Measurements from ENCODE around the gene FAM118A.
"Not testable (repeated sequence)": the region's sequence is repeated elsewhere in the genome, so short reads cannot be mapped to it uniquely, and the experiment has no call there.

FAM118A gene

DNA sequence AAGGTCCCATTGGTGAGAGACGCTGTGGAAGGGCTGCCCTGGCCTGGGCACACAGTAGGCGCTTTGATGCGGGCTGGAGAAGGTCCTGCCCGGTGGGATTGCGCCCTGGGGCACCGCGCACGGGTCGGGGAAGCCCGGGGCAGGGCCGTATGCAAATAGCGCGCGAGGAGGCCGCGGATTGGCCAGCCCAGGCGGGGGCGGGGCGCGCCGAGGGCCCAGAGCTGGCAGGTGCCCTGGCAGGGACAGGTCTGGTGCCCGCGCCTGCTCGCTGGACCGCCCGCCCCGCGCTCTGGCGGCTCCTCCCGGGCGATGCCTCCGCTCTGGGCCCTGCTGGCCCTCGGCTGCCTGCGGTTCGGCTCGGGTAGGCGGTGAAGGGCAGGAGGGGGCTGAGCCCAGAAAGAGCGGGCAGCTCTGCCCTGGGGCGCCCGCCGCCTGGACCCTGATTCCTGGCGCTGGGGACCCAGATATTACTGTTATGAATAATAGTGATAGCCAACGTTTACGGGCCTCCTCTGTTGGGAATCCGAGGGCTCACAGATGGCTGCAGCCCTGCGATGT lies 24.9 kb upstream of the FAM118A start, which contains the start of gene UPK3A:
Gene UPK3A, plus strand, starts transcription at position 245 of the 558 bp plus-strand sequence. Its CDS starts 65 bp downstream, at position 310.
- peak; percentile 55 for DNase-seq

GRCh38 chr22:45285263-45286058 lies 24.3 kb upstream of the FAM118A start:
- DNase-seq = no peak

GRCh38 chr22:45286854-45287551 lies 22.7 kb upstream of the FAM118A start:
- DNase-seq = no peak

GRCh38 chr22:45290410-45290936 lies 19.3 kb upstream of the FAM118A start:
- DNase-seq = no peak

DNA sequence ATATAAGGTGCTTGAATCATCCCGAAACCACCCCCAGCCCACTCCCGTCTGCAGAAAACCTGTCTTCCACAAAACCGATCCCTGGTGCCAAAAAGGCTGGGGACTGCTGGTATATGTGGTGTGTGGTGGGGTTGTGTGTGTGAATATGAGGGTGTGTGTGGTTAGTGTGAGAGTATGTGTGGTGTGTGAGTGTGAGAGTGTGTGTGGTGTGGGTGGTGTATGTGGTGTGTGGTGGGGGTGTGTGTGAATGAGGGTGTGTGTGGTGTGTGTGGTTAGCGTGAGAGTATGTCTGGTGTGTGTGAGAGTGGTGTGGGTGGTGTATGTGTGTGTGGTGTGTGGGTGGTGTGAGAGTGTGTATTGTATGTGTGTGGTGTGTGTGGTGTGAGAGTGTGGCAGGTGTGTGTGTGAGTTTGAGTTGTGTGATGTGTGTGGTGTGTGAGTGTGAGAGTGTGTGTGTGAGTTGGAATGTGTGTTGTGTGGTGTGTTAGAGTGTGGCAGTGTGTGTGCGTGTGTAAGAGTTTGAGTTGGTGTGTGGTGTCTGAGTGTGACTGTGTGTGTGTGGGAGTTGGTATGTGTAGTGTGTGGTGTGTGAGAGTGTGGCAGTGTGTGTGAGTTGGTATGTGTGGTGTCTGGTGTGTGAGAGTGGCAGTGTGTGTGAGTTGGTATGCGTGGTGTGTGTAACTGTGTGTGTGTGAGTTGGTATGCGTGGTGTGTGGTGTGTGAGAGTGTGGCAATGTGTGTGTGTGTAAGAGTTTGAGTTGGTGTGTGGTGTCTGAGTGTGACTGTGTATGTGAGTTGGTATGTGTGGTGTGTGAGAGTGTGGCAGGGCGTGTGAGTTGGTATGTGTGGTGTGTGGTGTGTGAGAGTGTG lies 18.4 kb upstream of the FAM118A start:
- no peak for DNase-seq

DNA sequence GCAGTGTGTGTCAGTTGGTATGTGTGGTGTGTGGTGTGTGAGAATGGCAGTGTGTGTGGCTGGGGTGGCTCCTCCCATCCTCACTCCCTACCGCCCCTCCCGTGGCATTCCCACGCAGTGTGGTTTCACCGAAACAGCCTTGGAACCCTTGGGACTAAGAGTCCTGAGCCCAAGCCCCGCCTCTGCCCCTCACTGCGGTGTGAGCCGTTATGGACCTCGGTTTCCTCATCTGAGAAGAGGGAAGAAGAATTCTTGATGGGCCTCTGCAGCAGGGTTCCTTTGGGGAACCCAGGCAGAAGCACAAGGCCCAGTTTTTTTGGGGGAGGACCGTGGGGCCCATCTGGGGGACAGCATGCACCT lies 17.8 kb upstream of the FAM118A start:
- no peak for DNase-seq

DNA sequence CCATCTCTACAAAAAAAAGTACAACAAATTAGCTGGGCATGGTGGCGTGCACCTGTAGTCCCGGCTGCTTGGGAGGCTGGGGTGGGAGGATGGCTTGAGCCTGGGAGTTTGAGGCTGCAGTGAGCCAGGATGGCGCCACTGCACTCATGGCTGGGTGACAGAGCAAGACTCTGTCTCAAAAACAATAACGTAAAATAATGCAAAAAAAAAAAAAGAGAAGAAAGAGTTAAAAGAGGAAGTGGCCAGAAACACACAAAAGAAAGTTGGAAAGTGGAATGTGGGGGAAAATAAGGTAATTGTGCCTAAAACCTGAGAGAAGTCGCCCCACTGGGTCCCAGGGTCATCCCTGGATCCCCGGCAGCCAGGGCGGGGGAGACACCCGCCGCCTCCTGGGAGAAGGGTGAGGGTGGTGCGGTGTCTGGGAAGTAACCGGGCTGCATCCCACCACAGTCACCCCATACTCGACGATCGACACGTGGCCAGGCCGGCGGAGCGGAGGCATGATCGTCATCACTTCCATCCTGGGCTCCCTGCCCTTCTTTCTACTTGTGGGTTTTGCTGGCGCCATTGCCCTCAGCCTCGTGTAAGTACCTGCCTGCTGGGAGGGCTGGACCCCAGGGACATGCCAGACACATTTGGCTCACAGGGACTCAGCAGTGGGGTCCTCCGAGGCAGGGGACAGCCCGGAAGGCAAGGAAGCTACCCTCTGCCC lies 16.8 kb upstream of the FAM118A start:
- no peak for DNase-seq

DNA sequence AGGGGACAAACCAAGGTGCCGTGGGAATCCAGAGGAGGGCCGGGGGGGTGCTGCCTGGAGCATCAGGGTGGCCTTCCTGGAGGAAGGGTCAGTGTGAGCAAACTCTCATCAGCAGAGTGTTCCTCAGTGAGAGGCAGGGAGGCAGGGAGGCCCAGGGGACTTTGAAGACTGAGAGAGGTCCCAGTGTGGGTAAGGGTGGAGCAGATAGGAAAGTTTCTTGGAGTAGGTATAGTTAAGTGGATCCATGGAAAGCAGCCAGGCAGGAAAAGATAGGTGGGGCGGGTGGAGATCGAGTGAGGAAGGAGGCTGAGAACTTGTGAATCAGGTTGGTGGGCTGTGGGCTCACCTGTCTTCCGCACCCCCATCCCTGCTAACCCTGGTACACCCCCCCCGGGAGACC lies 15.7 kb upstream of the FAM118A start:
- DNase-seq = no peak

GRCh38 chr22:45295004-45295403 lies 14.7 kb upstream of the FAM118A start:
- not testable (repeated sequence) for DNase-seq

DNA sequence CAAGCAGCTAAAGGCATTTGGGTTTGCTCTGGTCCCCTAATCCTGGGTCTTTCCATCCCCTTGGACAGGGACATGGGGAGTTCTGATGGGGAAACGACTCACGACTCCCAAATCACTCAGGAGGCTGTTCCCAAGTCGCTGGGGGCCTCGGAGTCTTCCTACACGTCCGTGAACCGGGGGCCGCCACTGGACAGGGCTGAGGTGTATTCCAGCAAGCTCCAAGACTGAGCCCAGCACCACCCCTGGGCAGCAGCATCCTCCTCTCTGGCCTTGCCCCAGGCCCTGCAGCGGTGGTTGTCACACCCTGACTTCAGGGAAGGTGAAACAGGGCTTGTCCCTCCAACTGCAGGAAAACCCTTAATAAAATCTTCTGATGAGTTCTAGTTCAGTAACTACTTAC lies 14.2 kb upstream of the FAM118A start:
- no peak for DNase-seq

DNA sequence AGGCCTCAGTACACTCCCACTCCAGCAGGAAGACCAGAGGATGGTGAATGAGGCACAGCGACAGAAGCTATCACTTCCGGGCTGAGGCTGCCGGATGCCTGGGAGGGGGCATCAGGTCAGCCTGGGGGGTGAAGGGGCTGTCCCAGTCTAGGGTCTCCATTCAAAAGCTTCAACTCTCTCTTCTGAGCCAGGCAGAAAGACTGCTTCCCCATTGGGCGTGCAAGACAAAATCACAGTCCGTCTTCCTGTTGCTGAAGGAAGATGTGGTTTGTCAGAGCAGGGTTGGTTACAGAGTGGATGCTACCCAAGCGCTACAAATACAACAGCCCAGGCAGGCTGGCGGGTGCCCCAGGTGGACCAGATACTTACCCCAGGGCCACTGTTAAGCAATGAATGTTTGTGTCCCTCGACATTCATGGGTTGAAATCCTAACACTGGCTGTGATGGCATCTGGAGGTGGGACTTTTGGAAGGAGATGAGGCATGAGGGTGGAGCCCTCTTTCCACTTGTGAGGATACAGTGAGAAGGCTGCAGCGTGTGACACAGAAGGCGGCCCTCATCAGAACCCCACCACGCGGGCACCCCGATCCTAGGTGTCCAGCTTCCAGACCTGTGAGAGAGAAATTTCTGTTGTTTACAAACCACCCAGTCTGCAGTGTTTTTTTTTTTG lies 13.0 kb upstream of the FAM118A start:
- DNase-seq = no peak

DNA sequence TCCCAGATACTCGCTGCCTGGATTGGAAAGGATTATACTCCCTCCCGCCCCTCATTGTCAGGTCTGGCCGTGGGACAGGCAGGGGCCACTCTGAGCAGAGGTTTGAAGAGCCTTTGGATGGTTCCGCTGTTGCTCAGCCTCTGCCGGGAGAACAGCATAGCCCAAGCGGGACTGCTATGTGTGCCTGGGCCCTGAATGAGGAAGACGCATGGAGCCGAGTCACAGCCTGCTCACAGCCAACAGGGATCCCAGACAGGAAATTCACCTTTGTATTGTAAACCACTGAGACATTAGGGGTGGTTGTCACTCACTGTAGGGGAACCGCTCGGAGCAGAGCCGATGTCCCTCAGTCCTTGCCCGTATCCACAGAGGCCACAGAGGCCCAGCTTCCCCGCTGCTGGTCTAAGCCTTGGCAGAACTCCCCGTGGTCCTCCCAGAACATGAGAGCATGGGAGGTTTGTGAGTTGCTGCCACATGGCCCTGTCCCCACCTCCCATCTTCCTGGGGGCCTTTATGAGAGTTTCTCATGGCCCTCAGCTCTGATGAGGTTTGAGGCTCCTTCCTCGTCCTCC lies 10.7 kb upstream of the FAM118A start:
- DNase-seq = no peak

DNA sequence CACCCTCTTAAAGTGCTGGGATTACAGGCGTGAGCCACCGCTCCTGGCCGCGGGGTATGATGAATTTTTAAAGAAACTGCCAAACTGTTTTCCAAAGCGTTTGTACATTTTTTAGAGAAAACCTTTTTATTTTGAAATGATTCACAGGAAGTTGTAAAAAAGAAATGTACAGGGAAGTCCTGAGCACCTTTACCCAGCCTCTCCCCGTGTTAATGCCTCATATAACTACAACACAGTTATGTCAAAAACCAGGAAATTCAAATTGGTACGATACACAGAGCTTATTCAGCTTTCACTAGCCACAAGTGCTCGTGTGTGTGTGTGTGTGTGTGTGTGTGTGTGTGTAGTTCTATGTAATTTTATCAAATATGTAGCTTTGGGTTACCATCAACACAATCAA lies 7.0 kb upstream of the FAM118A start:
- DNase-seq = no peak

GRCh38 chr22:45303181-45303580 lies 6.6 kb upstream of the FAM118A start:
- no peak for DNase-seq

DNA sequence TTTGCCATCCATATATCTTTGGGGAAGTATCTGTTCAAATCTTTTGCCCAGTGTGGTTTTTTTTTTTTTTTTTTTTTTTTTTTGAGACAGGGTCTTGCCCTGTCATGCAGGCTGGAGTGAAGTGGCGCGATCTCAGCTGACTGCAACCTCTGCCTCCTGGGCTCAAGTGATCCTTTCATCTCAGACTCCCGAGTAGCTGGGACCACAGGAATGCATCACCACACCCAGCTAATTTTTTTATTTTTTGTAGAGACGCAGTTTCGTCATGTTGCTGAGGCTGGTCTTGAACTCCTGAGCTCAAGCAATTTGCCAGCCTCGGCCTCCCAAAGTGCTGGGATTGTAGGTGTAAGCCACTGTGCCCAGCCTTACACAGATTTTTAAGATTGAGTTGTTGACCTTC lies 4.8 kb upstream of the FAM118A start:
- DNase-seq = no peak

DNA sequence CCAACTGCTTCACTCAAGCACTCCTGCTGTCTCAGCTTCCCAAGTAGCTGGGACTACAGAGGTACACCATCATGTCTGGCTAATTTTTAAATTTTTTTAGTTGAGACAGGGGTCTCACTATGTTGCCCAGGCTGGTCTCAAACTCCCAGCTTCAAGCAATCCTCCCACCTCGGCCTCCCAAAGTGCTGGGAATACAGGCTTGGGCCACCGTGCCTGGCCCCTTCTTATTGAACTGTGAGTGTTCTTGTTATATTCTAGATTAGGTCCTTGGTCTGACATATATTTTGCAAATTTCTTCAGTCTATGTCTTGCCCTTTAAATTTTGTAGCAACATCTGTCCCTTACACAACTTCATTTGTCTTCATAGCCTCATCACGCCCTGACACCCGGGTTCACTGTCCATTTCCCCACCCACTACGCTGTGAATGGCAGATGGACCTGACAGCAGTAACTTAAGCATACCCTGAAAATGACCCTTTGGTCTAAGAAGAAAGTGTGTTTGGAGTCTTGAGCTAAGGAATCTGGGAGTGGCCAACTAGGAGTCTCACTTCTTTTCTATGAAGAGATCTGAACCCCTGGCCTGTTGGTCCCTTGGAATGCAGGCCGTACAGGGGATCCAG lies 4.2 kb upstream of the FAM118A start:
- DNase-seq = no peak

GRCh38 chr22:45306139-45306538 lies 3.6 kb upstream of the FAM118A start:
- DNase-seq = no peak

DNA sequence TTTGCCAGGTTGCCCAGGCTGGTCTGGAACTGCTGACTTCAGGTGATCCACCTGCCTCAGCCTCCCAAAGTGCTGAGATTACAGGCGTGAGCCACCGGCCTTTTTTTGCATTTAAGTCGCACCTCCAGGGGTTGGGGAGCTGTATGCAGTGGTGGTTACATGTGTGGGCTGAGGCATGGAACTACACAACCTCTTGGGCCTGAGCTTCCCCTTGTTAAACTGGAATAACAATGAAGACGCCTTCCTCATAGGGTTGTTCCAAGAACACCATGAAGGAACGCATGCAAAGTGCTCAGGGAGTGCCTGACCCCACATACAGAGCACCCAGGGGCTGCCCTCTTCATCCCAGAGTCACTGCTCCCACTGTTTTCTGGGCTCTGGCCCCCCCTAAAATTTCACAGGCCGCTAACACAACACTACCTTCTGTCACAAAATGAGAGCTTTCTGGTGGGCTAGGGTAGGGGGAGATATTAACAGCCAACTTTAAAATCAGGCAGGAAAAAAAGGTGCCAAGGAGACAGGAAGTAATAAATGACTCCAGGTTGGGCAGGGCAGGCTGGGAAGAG lies 1.3 kb upstream of the FAM118A start:
- DNase-seq = no peak

DNA sequence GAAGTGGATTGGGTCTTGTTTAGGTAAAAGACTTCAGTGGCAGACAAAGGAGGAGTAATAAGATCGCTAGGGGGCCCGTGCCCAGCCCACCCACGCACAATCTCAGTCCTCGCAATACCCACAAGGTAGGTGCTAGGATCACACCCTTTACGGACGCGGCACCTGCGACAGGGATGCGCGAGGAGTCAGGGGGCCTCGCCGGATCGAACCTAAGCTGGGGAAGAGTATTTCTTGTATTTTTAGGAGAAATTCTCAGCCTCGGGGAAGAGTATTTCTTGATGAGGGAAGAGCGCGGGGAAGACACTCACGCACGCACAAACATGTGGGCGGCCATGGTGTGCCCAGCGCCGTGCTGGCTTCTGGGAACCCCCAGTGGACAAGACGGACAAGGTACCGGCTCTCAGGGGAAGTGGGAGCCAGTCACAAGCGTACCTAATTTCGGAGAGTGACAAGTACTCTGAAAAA lies 745 bp upstream of the FAM118A start:
- no peak for DNase-seq

DNA sequence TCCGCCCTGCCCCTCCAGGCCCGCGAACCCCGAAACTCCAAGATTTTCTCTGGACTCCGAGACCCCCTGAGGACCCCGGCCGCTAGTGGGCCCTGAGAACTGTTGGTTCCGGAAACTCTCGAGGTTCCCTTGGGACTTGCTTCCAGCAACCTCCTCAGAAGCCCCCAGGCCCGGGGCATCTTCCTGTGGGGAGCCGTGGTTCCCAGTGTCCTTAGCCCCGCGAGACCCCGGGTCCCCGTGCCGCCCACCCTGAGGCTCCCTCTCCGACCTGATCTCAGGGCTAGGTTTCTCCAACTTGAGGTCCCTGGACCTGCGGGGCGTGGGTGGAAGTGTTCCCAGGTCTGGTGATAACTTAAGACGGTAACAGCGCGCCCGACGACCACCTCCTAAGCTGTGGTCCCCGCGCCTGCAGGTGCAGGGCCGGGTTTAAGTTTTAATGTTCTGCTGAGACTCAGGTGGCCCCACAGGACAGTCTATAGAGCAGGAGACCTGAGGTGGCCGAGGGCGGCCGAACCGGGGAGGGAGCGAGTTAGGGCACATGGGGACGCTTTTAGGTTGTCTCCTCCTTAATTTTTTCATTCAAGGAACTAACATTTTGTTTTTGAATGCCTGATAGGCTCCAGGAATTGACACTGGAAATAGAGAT lies 720 bp downstream of the FAM118A start:
- no peak for DNase-seq
